NT2/D1 (cell line): ENCODE measurements around the gene MCM8.

Source experiments
- DNase-seq: peaks from one replicate; pipeline ENCODE4 v3.0.0-alpha.2; 2011; ENCODE audit warnings: low read depth, low spot score
- H3K27me3 ChIP-seq: 2 replicates; pipeline ENCODE4 v1.6.0; 2011; ENCODE audit warnings: mild to moderate bottlenecking; ENCODE audit not compliant: insufficient read length, insufficient read depth
- H3K36me3 ChIP-seq: 2 replicates; pipeline ENCODE4 v1.6.1; 2011; ENCODE audit warnings: mild to moderate bottlenecking, low read length, mixed read lengths; ENCODE audit not compliant: insufficient read depth, insufficient read length
- H3K4me1 ChIP-seq: 2 replicates; pipeline ENCODE4 v1.5.1; 2011; ENCODE audit not compliant: insufficient read depth, insufficient read length
- H3K4me3 ChIP-seq: 2 replicates; pipeline ENCODE4 v1.5.1; 2011; ENCODE audit warnings: low read depth; ENCODE audit not compliant: insufficient read length
- H3K9ac ChIP-seq: 2 replicates; pipeline ENCODE4 v1.6.0; 2011; ENCODE audit warnings: low read depth; ENCODE audit not compliant: insufficient read length
- H3K9me3 ChIP-seq: 2 replicates; pipeline ENCODE4 v1.5.1; 2011; ENCODE audit warnings: mild to moderate bottlenecking, low read length; ENCODE audit not compliant: insufficient read depth
- SUZ12 ChIP-seq: IDR thresholded peaks from 2 replicates; pipeline ENCODE4 v1.6.1; 2011; ENCODE audit not compliant: insufficient read length, insufficient read depth; ENCODE audit errors: extremely low read depth
- YY1 ChIP-seq: IDR thresholded peaks from 2 replicates; pipeline ENCODE4 v1.6.1; 2011; ENCODE audit not compliant: insufficient read length, insufficient read depth
- ZNF274 ChIP-seq: IDR thresholded peaks from 2 replicates; pipeline ENCODE4 v1.6.1; 2011; ENCODE audit warnings: mild to moderate bottlenecking, low read depth, low read length

Gene MCM8

GRCh38 chr20:5931411-5931810 is 19.0 kb upstream of the MCM8 start:
- H3K9ac ChIP-seq = no peak overlapping the region
- H3K4me3 ChIP-seq = no peak overlapping the region
- H3K4me1 ChIP-seq = no peaks in the 10 kb centered on the region
- no peaks in the 10 kb centered on the region for H3K36me3 ChIP-seq
- no peak for DNase-seq
- no peaks in the 10 kb centered on the region for H3K27me3 ChIP-seq
- H3K9me3 ChIP-seq = no peaks in the 10 kb centered on the region
- TF ChIP-seq YY1 = no peak
- TF ChIP-seq SUZ12 = no peak
- no peak for TF ChIP-seq ZNF274

GRCh38 chr20:5932796-5933195 is 17.7 kb upstream of the MCM8 start:
- no peaks in the 10 kb centered on the region for H3K9me3 ChIP-seq
- DNase-seq = no peak
- TF ChIP-seq ZNF274 (no peak), YY1 (no peak), SUZ12 (no peak)
- H3K9ac ChIP-seq = no peak overlapping the region
- no peak overlapping the region for H3K4me3 ChIP-seq
- H3K36me3 ChIP-seq = peaks cover under 1% of the 10 kb centered on the region
- H3K27me3 ChIP-seq = no peaks in the 10 kb centered on the region
- no peaks in the 10 kb centered on the region for H3K4me1 ChIP-seq

GRCh38 chr20:5933802-5934436 is 16.5 kb upstream of the MCM8 start:
- no peak overlapping the region for H3K4me3 ChIP-seq
- no peak for TF ChIP-seq YY1
- no peak for TF ChIP-seq SUZ12
- TF ChIP-seq ZNF274 = no peak

GRCh38 chr20:5935384-5935783 is 15.1 kb upstream of the MCM8 start:
- Histone ChIP-seq H3K27me3 (no peaks in the 10 kb centered on the region), H3K9me3 (no peaks in the 10 kb centered on the region), H3K9ac (no peak overlapping the region), H3K36me3 (peaks cover 18% of the 10 kb centered on the region), H3K4me1 (no peaks in the 10 kb centered on the region), H3K4me3 (no peak overlapping the region)
- DNase-seq = no peak
- TF ChIP-seq ZNF274 (no peak), YY1 (no peak), SUZ12 (no peak)

More at GRCh38 chr20:5933802-5934436, 16.5 kb upstream of the MCM8 start:
- no peak for DNase-seq
- Histone ChIP-seq H3K27me3 (no peaks in the 10 kb centered on the region), H3K9me3 (no peaks in the 10 kb centered on the region), H3K4me1 (no peaks in the 10 kb centered on the region), H3K9ac (no peak overlapping the region), H3K36me3 (peaks cover 8% of the 10 kb centered on the region)

- Histone ChIP-seq H3K27me3 (no peaks in the 10 kb centered on the region), H3K4me1 (no peaks in the 10 kb centered on the region)
- TF ChIP-seq ZNF274 (no peak), SUZ12 (no peak)
Observed at GRCh38 chr20:5936238-5936637, 14.2 kb upstream of the MCM8 start.

GRCh38 chr20:5938456-5939029 is 11.9 kb upstream of the MCM8 start:
- Histone ChIP-seq H3K36me3 (peaks cover 48% of the 10 kb centered on the region), H3K27me3 (no peaks in the 10 kb centered on the region), H3K9ac (no peak overlapping the region), H3K4me3 (no peak overlapping the region), H3K4me1 (no peaks in the 10 kb centered on the region), H3K9me3 (no peaks in the 10 kb centered on the region)
- TF ChIP-seq SUZ12 = no peak
- no peak for TF ChIP-seq YY1
- TF ChIP-seq ZNF274 = no peak
- DNase-seq = no peak

More at GRCh38 chr20:5936238-5936637, 14.2 kb upstream of the MCM8 start:
- peaks cover 25% of the 10 kb centered on the region for H3K36me3 ChIP-seq
- no peaks in the 10 kb centered on the region for H3K9me3 ChIP-seq
- H3K9ac ChIP-seq = no peak overlapping the region
- no peak for DNase-seq
- no peak overlapping the region for H3K4me3 ChIP-seq

GRCh38 chr20:5945963-5946362 is 4.5 kb upstream of the MCM8 start:
- Histone ChIP-seq H3K9me3 (no peaks in the 10 kb centered on the region), H3K9ac (no peak overlapping the region), H3K4me3 (no peak overlapping the region), H3K36me3 (peaks cover 74% of the 10 kb centered on the region), H3K27me3 (no peaks in the 10 kb centered on the region), H3K4me1 (no peaks in the 10 kb centered on the region)
- no peak for DNase-seq
- TF ChIP-seq YY1 = no peak
